Measurements from ENCODE around the gene ZFHX3. TPM values are rescaled to one million over a fixed set of nuclear protein-coding genes. Genes with fewer than 3 reads are reported as not detected.

The ZFHX3 gene
- total and polyA plus RNA-seq, 4 donors: 2.6 to 32.7 (median 14.7) TPM

DNA sequence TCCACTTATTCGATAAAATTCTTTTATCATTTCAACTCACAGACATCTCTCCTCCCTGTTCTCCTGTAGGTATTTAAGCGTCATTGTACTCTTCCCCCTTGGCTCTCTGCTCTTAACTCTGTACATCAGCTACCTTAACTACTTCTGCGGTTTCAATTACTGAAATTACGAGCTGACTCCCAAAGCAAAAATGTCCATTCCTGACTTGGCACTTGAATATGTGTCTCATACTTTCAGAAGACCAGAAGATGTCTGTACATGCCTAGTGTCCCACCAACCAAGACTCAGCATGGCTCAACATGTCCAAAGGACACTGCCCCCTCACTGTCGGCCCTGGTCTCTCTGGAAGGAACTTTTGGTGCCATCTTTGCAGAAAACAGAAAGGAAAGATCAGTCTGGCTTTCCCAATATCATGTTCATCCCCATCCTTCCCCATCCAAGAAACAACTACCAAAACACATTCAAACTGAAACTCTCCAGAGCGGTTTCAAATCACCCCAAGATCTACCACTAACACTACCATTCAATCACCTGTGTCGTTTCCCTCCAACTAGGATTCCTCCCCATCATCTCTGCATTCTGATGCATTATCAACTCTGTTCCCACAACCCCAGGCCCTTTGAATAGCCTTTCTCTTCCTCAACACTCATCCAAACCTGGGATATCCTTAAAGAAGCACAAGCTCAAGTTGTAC, 74.9 kb downstream of the ZFHX3 start:
- no peak for TF ChIP-seq CTCF (IDR thresholded peaks at IDR 0.05; ENCODE audit: control extremely low read depth, extremely low read depth)
- Histone ChIP-seq H3K9me3 (ENCODE audit: control insufficient read depth in 4 of 4, insufficient read depth in 3 of 4, low read length in 3 of 4) (no peaks in the 10 kb centered on the region), H3K4me3 (no peak overlapping the region), H3K9ac (ENCODE audit: insufficient read depth in 1 of 2, low read length in 2 of 2) (no peak overlapping the region), H3K4me1 (ENCODE audit: control insufficient read depth in 5 of 5, insufficient read depth in 5 of 5, low read length in 5 of 5) (peaks cover 2 to 16% (median 13%) of the 10 kb centered on the region in 5 donors), H3K27me3 (ENCODE audit: control insufficient read depth in 3 of 3, insufficient read depth in 3 of 3, low read length in 2 of 3) (no peaks in the 10 kb centered on the region), H3K36me3 (ENCODE audit: control insufficient read depth in 4 of 4, insufficient read depth in 4 of 4, low read length in 4 of 4) (no peaks in the 10 kb centered on the region), H3K27ac (ENCODE audit: low read depth in 1 of 2, low read length in 1 of 2) (no peak overlapping the region)
- DNase-seq (no peak), ATAC-seq (ENCODE audit: insufficient read depth, low FRiP score) (no peak)
- 88 to 96% methylated on average over 7 of the region's 7 CpGs for WGBS, 2 donors

DNA sequence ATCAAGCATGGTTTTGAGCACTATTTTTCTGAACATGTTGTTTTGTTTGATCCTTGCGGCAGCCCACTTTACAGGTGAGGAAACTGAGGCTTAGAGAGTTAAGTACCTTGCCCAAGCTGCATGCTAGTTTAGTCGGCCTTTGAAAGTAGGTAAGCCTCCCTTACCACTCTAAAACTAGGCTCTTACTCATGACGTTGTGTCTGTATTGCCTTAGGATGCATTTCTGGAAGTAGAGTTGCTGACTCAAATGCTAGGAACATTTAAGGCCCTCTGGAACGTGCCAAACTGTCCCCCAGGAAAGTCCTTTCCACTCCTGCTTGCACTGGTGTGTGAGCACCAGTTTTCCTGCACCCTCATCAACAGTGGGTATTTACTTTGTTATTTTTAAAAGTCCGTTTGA, 76.6 kb downstream of the ZFHX3 start:
- Histone ChIP-seq H3K9ac (ENCODE audit: insufficient read depth in 1 of 2, low read length in 2 of 2) (no peak overlapping the region), H3K9me3 (ENCODE audit: control insufficient read depth in 4 of 4, insufficient read depth in 3 of 4, low read length in 3 of 4) (no peaks in the 10 kb centered on the region), H3K4me1 (ENCODE audit: control insufficient read depth in 5 of 5, insufficient read depth in 5 of 5, low read length in 5 of 5) (peaks cover 2 to 16% (median 10%) of the 10 kb centered on the region in 5 donors), H3K36me3 (ENCODE audit: control insufficient read depth in 4 of 4, insufficient read depth in 4 of 4, low read length in 4 of 4) (peaks cover 0 to 6% (median 0%) of the 10 kb centered on the region in 4 donors), H3K27me3 (ENCODE audit: control insufficient read depth in 3 of 3, insufficient read depth in 3 of 3, low read length in 2 of 3) (no peaks in the 10 kb centered on the region), H3K27ac (ENCODE audit: low read depth in 1 of 2, low read length in 1 of 2) (peak overlapping the region in 1 of 2 donors; percentile 8), H3K4me3 (no peak overlapping the region)
- 89 to 90% methylated on average over 5 of the region's 5 CpGs for WGBS, 2 donors
- DNase-seq: no peak
- TF ChIP-seq CTCF (IDR thresholded peaks at IDR 0.05; ENCODE audit: control extremely low read depth, extremely low read depth): no peak
- ATAC-seq (ENCODE audit: insufficient read depth, low FRiP score): no peak

GRCh38 chr16:72970656-72971055, 77.3 kb downstream of the ZFHX3 start:
- H3K27ac ChIP-seq (ENCODE audit: low read depth in 1 of 2, low read length in 1 of 2): no peak overlapping the region
- H3K9ac ChIP-seq (ENCODE audit: insufficient read depth in 1 of 2, low read length in 2 of 2): no peak overlapping the region
- ATAC-seq (ENCODE audit: insufficient read depth, low FRiP score) (no peak), DNase-seq (no peak)
- no peaks in the 10 kb centered on the region for H3K9me3 ChIP-seq (ENCODE audit: control insufficient read depth in 4 of 4, insufficient read depth in 3 of 4, low read length in 3 of 4)
- H3K36me3 ChIP-seq (ENCODE audit: control insufficient read depth in 4 of 4, insufficient read depth in 4 of 4, low read length in 4 of 4): peaks cover 0 to 6% (median 0%) of the 10 kb centered on the region in 4 donors
- no peak for TF ChIP-seq CTCF (IDR thresholded peaks at IDR 0.05; ENCODE audit: control extremely low read depth, extremely low read depth)
- no peaks in the 10 kb centered on the region for H3K27me3 ChIP-seq (ENCODE audit: control insufficient read depth in 3 of 3, insufficient read depth in 3 of 3, low read length in 2 of 3)
- WGBS, 2 donors: 92 to 93% methylated on average over 5 of the region's 5 CpGs
- peaks cover 2 to 16% (median 9%) of the 10 kb centered on the region in 5 donors for H3K4me1 ChIP-seq (ENCODE audit: control insufficient read depth in 5 of 5, insufficient read depth in 5 of 5, low read length in 5 of 5)
- no peak overlapping the region for H3K4me3 ChIP-seq
